Left renal pelvis (tissue), 4 donors: ENCODE measurements around the gene KMT5C. TPM values are rescaled to one million over a fixed set of nuclear protein-coding genes. Genes with fewer than 3 reads are reported as not detected.

Source experiments
- DNase-seq, 4 donors: peaks; one replicate each; pipeline ENCODE4 v3.0.0-alpha.2; 2013; ENCODE audit warnings: low read depth in 4 of 4, low spot score in 3 of 4
- polyA plus RNA-seq, 4 donors: library from polyadenylated mRNA; unstranded; fragments of 120-200 nt; gene quantifications; one replicate each; pipeline ENCODE4 v1.2.1, GENCODE V29; 2013; ENCODE audit not compliant: insufficient read length in 4 of 4

KMT5C gene
- 10 to 100 TPM; 13.3 to 33.5 (median 17.0) TPM for polyA plus RNA-seq

GRCh38 chr19:55339105-55339888 is at the start of gene KMT5C:
TSS of gene KMT5C (plus strand) at chr19:55339876. CDS start at chr19:55341937, 2,061 bp downstream.
- peak; percentile 100 for DNase-seq

- no peak for DNase-seq
These were observed 42.4 kb upstream of the KMT5C start for GRCh38 chr19:55297267-55297666.

- no peak for DNase-seq
These were observed 39.7 kb upstream of the KMT5C start for GRCh38 chr19:55299991-55300390.

GRCh38 chr19:55300886-55301458 is 38.7 kb upstream of the KMT5C start:
- DNase-seq: no peak

- peak in 2 of 4 donors; percentile 61 to 69 for DNase-seq
These were observed 38.0 kb upstream of the KMT5C start for GRCh38 chr19:55301459-55302317.

- DNase-seq: no peak
These were observed 37.4 kb upstream of the KMT5C start for GRCh38 chr19:55302318-55302703.

- DNase-seq: no peak
These were observed 36.2 kb upstream of the KMT5C start for GRCh38 chr19:55303477-55303876.

GRCh38 chr19:55304279-55304978 is 35.2 kb upstream of the KMT5C start:
- no peak for DNase-seq

GRCh38 chr19:55304980-55305379 is 34.7 kb upstream of the KMT5C start:
- DNase-seq: no peak

- DNase-seq: no peak
These were observed 34.2 kb upstream of the KMT5C start for GRCh38 chr19:55305491-55305890.

GRCh38 chr19:55305983-55306562 is 33.6 kb upstream of the KMT5C start:
- no peak for DNase-seq

GRCh38 chr19:55306712-55307111 is 33.0 kb upstream of the KMT5C start:
- no peak for DNase-seq

GRCh38 chr19:55308281-55308680 is 31.4 kb upstream of the KMT5C start:
- no peak for DNase-seq

- no peak for DNase-seq
These were observed 30.2 kb upstream of the KMT5C start for GRCh38 chr19:55309448-55309847.

GRCh38 chr19:55310498-55310897 is 29.2 kb upstream of the KMT5C start:
- no peak for DNase-seq

GRCh38 chr19:55311397-55311796 is 28.3 kb upstream of the KMT5C start:
- DNase-seq: no peak

- DNase-seq: no peak
These were observed 27.9 kb upstream of the KMT5C start for GRCh38 chr19:55311797-55312196.

GRCh38 chr19:55312621-55313512 is 26.8 kb upstream of the KMT5C start:
- DNase-seq: no peak

GRCh38 chr19:55314396-55314795 is 25.3 kb upstream of the KMT5C start:
- no peak for DNase-seq
